ENCODE results near the gene EVA1B.

Gene EVA1B

DNA sequence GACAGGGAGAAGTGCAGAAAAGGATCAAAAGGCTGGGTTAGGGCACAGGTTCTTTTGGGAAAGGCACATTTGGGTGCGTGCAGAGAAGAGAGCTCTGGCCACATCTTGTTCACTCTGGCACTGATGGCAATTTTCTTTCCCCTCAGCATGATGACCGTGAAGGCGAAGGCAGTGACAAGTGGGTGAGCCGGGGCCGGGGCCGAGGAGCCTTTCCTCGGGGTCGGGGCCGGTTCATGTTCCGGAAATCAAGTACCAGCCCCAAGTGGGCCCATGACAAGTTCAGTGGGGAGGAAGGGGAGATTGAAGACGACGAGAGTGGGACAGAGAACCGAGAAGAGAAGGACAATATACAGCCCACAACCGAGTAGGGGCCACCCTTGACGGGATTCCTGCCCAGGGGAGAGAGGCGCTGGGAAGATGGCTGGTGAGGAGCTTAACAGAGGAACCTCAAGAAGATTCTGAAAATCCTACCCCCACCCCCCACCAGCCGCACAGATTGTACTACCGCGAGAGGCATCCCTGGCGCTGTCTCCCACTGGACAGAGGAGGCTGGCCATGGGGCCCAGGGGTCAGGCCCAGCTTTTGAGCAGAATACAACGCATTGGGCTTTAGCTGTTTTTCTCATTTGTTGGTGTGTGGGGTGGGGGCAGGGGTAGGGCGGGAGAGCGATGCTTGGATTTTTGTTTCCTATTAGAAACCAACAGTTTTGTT, 19.6 kb downstream of the EVA1B start:
- DNase-seq, result no peak
- Histone ChIP-seq H4K20me1 (ENCODE audit: insufficient read depth, low read length) (peaks cover 3% of the 10 kb centered on the region; the same call in 1 of the 2 replicates), H3K79me2 (ENCODE audit: insufficient read depth, low read length) (no peaks in the 10 kb centered on the region), H3K9me3 (ENCODE audit: insufficient read depth, low read length, severe bottlenecking) (no peaks in the 10 kb centered on the region), H3K4me1 (ENCODE audit: insufficient read depth, low read length) (peaks cover 23% of the 10 kb centered on the region), H3K4me2 (ENCODE audit: insufficient read depth, low read length) (no peak overlapping the region), H3K27ac (ENCODE audit: low read length) (no peak overlapping the region), H3K36me3 (ENCODE audit: insufficient read depth, low read length) (peaks cover 52% of the 10 kb centered on the region), H3K9ac (ENCODE audit: low read depth, low read length) (no peak overlapping the region), H2AFZ (ENCODE audit: low read depth, low read length) (no peak overlapping the region), H3K27me3 (ENCODE audit: insufficient read depth, low read length, poor library complexity) (no peaks in the 10 kb centered on the region), H3K4me3 (ENCODE audit: low read depth in 1 of 2, low read length in 2 of 2) (no peak overlapping the region)
- TF ChIP-seq EZH2 (IDR thresholded peaks at IDR 0.05; ENCODE audit: borderline replicate concordance, low read depth, low read length, severe bottlenecking), result no peak
- TF ChIP-seq, protein P1, sequence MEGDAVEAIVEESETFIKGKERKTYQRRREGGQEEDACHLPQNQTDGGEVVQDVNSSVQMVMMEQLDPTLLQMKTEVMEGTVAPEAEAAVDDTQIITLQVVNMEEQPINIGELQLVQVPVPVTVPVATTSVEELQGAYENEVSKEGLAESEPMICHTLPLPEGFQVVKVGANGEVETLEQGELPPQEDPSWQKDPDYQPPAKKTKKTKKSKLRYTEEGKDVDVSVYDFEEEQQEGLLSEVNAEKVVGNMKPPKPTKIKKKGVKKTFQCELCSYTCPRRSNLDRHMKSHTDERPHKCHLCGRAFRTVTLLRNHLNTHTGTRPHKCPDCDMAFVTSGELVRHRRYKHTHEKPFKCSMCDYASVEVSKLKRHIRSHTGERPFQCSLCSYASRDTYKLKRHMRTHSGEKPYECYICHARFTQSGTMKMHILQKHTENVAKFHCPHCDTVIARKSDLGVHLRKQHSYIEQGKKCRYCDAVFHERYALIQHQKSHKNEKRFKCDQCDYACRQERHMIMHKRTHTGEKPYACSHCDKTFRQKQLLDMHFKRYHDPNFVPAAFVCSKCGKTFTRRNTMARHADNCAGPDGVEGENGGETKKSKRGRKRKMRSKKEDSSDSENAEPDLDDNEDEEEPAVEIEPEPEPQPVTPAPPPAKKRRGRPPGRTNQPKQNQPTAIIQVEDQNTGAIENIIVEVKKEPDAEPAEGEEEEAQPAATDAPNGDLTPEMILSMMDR (IDR thresholded peaks at IDR 0.05; ENCODE audit: borderline replicate concordance, extremely low read depth, low read length, poor library complexity, severe bottlenecking), result no peak
- ATAC-seq (ENCODE audit: insufficient read depth, low read depth), result no peak

DNA sequence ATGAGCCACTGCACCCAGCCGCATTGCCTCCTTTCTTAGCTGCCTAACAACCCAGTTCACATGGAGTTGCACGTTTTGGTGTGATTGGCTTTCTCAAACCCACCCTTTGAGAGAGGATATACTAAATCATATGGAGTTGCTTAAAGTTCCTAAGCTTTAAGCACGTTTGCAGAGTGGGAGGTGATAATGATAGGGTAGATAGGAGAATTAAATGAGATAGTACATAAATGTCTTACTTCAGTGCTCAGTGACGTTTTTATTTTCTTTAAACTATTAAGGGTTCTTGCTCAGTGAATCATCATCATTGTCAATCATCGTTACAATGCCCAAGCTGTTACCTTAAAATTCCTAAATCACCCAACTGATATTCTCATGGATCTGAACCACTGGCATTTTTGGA, 20.2 kb downstream of the EVA1B start:
- Histone ChIP-seq H3K9me3 (ENCODE audit: insufficient read depth, low read length, severe bottlenecking) (no peaks in the 10 kb centered on the region), H4K20me1 (ENCODE audit: insufficient read depth, low read length) (peaks cover 3% of the 10 kb centered on the region; the same call in 1 of the 2 replicates), H3K27me3 (ENCODE audit: insufficient read depth, low read length, poor library complexity) (no peaks in the 10 kb centered on the region), H2AFZ (ENCODE audit: low read depth, low read length) (no peak overlapping the region), H3K4me3 (ENCODE audit: low read depth in 1 of 2, low read length in 2 of 2) (no peak overlapping the region), H3K79me2 (ENCODE audit: insufficient read depth, low read length) (no peaks in the 10 kb centered on the region), H3K36me3 (ENCODE audit: insufficient read depth, low read length) (peaks cover 57% of the 10 kb centered on the region), H3K4me1 (ENCODE audit: insufficient read depth, low read length) (peaks cover 22% of the 10 kb centered on the region), H3K27ac (ENCODE audit: low read length) (no peak overlapping the region), H3K9ac (ENCODE audit: low read depth, low read length) (no peak overlapping the region), H3K4me2 (ENCODE audit: insufficient read depth, low read length) (no peak overlapping the region)
- TF ChIP-seq, protein P1 (IDR thresholded peaks at IDR 0.05; ENCODE audit: borderline replicate concordance, extremely low read depth, low read length, poor library complexity, severe bottlenecking), result no peak
- TF ChIP-seq EZH2 (IDR thresholded peaks at IDR 0.05; ENCODE audit: borderline replicate concordance, low read depth, low read length, severe bottlenecking), result no peak
- DNase-seq (no peak), ATAC-seq (ENCODE audit: insufficient read depth, low read depth) (no peak)

DNA sequence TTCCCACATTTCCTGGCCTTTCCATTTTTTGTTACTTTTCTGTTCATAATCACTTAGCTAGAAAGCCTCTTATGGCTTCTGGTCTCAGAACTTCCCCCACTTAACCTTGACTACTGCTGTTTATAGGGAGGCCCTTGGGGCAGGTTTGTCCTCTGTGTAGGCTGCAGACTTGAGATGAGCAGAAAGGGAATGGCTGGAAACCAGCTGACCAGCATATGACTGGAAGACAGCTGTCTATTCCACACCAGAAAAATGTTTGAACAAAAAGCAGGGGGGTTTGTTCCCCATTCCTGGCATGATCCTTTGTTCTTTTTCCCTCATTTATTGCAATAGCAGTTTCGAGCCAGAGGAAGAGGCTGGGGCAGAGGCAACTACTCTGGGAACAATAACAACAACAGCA, 22.2 kb downstream of the EVA1B start:
- no peaks in the 10 kb centered on the region for H3K79me2 ChIP-seq (ENCODE audit: insufficient read depth, low read length)
- H4K20me1 ChIP-seq (ENCODE audit: insufficient read depth, low read length), result peaks cover 3% of the 10 kb centered on the region; the same call in 1 of the 2 replicates
- peaks cover 78% of the 10 kb centered on the region for H3K36me3 ChIP-seq (ENCODE audit: insufficient read depth, low read length)
- no peak overlapping the region for H3K4me2 ChIP-seq (ENCODE audit: insufficient read depth, low read length)
- no peak overlapping the region for H3K4me3 ChIP-seq (ENCODE audit: low read depth in 1 of 2, low read length in 2 of 2)
- no peak overlapping the region for H3K9ac ChIP-seq (ENCODE audit: low read depth, low read length)
- DNase-seq (no peak), ATAC-seq (ENCODE audit: insufficient read depth, low read depth) (no peak)
- H3K9me3 ChIP-seq (ENCODE audit: insufficient read depth, low read length, severe bottlenecking), result no peaks in the 10 kb centered on the region
- no peak overlapping the region for H2AFZ ChIP-seq (ENCODE audit: low read depth, low read length)
- no peak overlapping the region for H3K27ac ChIP-seq (ENCODE audit: low read length)
- H3K27me3 ChIP-seq (ENCODE audit: insufficient read depth, low read length, poor library complexity), result no peaks in the 10 kb centered on the region
- H3K4me1 ChIP-seq (ENCODE audit: insufficient read depth, low read length), result peaks cover 5% of the 10 kb centered on the region
- TF ChIP-seq EZH2 (IDR thresholded peaks at IDR 0.05; ENCODE audit: borderline replicate concordance, low read depth, low read length, severe bottlenecking), result no peak
- TF ChIP-seq, protein P1 (IDR thresholded peaks at IDR 0.05; ENCODE audit: borderline replicate concordance, extremely low read depth, low read length, poor library complexity, severe bottlenecking), result no peak

All from DND-41 (cell line).